Naive thymus-derived CD4-positive, alpha-beta T cell (primary cell): Measurements from ENCODE around the gene H2AZ1. TPM values are rescaled to one million over a fixed set of nuclear protein-coding genes. Genes with fewer than 3 reads are reported as not detected.
"Not testable (repeated sequence)": the region's sequence is repeated elsewhere in the genome, so short reads cannot be mapped to it uniquely, and the experiment has no call there.

ENCODE experiments used
- ATAC-seq: fragments of 150-1000 bp; cut with Tn5 transposase; 2 replicates; pipeline ENCODE4 v1.10.0; 2021; ENCODE audit warnings: mild to moderate bottlenecking, moderate library complexity
- CTCF ChIA-PET: fragments of 350-600 bp; sonication (Branson Sonifier 250); formaldehyde crosslinking; loops from one replicate; lab custom pipeline; 2021; ENCODE audit warnings: antibody characterized with exemption; lab: Charles Lee
- POLR2A ChIA-PET: fragments of 350-600 bp; sonication (Branson Sonifier 250); formaldehyde crosslinking; loops from one replicate; lab custom pipeline; 2021; ENCODE audit warnings: antibody characterized with exemption, inconsistent platforms; lab: Charles Lee
- DNase-seq, 9 donors: peaks; one replicate each; pipeline versions ENCODE4 v3.0.0 to v3.0.0-alpha.2; 2020 to 2022; ENCODE audit warnings: mixed read lengths in 1 of 9
- H3K27ac ChIP-seq: one replicate; pipeline ENCODE4 v1.7.0; 2013; ENCODE audit warnings: mild to moderate bottlenecking, low read depth, low read length, moderate library complexity
- H3K27me3 ChIP-seq, 2 donors: one replicate each; pipeline ENCODE4 v1.7.0; 2013; ENCODE audit warnings: low read length in 2 of 2, mild to moderate bottlenecking in 2 of 2, moderate library complexity in 2 of 2; ENCODE audit not compliant: control insufficient read depth in 2 of 2, insufficient read depth in 2 of 2
- H3K36me3 ChIP-seq, 3 experiments: 1 replicate in 2 of 3; 2 replicates in 1 of 3; pipeline ENCODE4 v1.7.0; 2013; ENCODE audit warnings: low read length in 3 of 3, mild to moderate bottlenecking in 3 of 3, moderate library complexity in 1 of 3; ENCODE audit not compliant: insufficient read depth in 3 of 3, control insufficient read depth in 2 of 3
- H3K4me1 ChIP-seq, 2 donors: one replicate each; pipeline ENCODE4 v1.7.0; 2013; ENCODE audit warnings: low read length in 2 of 2, mild to moderate bottlenecking in 2 of 2, moderate library complexity in 1 of 2; ENCODE audit not compliant: control insufficient read depth in 2 of 2, insufficient read depth in 2 of 2
- H3K4me3 ChIP-seq: 2 replicates; pipeline ENCODE4 v1.7.0; 2013; ENCODE audit warnings: mild to moderate bottlenecking, low read length
- H3K9me3 ChIP-seq, 3 experiments: 1 replicate in 2 of 3; 2 replicates in 1 of 3; pipeline ENCODE4 v1.7.0; 2013; ENCODE audit warnings: low read length in 3 of 3; ENCODE audit not compliant: control insufficient read depth in 2 of 3
- H3K27ac Mint-ChIP-seq, 9 donors: one replicate each; pipeline ENCODE4 v1.8.0; 2020 to 2022; ENCODE audit warnings: mixed read lengths in 9 of 9, mild to moderate bottlenecking in 8 of 9, moderate library complexity in 5 of 9, inconsistent platforms in 2 of 9
- H3K27me3 Mint-ChIP-seq, 5 donors: one replicate each; pipeline ENCODE4 v1.8.0; 2021 to 2022; ENCODE audit warnings: mixed read lengths in 5 of 5, mild to moderate bottlenecking in 1 of 5
- H3K36me3 Mint-ChIP-seq, 5 donors: one replicate each; pipeline ENCODE4 v1.8.0; 2020 to 2022; ENCODE audit warnings: mixed read lengths in 5 of 5, mild to moderate bottlenecking in 3 of 5, inconsistent platforms in 1 of 5
- H3K4me1 Mint-ChIP-seq, 7 donors: one replicate each; pipeline ENCODE4 v1.8.0; 2020 to 2022; ENCODE audit warnings: mixed read lengths in 7 of 7, mild to moderate bottlenecking in 3 of 7, inconsistent platforms in 1 of 7
- H3K4me3 Mint-ChIP-seq, 10 donors: one replicate each; pipeline ENCODE4 v1.8.0; 2020 to 2022; ENCODE audit warnings: mild to moderate bottlenecking in 10 of 10, mixed read lengths in 10 of 10, moderate library complexity in 6 of 10, inconsistent platforms in 2 of 10
- H3K9me3 Mint-ChIP-seq, 11 donors: one replicate each; pipeline ENCODE4 v1.8.0; 2020 to 2022; ENCODE audit warnings: mixed read lengths in 11 of 11, mild to moderate bottlenecking in 4 of 11, inconsistent platforms in 1 of 11, moderate library complexity in 1 of 11
- intact Hi-C, 2 donors: fragments of 100-400 bp; cut with micrococcal nuclease; formaldehyde crosslinking; loops; one replicate each; pipeline ENCODE4 v1.15.1; 2023
- polyA plus RNA-seq, 2 donors: library from polyadenylated mRNA; unstranded; fragments of 300-500 nt; fragmentation: Illumina TruSeq; gene quantifications; one replicate each; pipeline ENCODE4 v1.2.3, GENCODE V29; 2021
- total RNA-seq, 6 experiments: library from RNA in 5 of 6; stranded (reverse) in 5 of 6; gene quantifications; 1 replicate in 5 of 6; 2 replicates in 1 of 6; pipeline ENCODE4 v1.2.3 and lab custom pipeline; 2021 to 2026

Gene H2AZ1
- total and polyA plus RNA-seq, 7 experiments from 2014 or later: 82.2 to 414 (median 124) TPM

DNA sequence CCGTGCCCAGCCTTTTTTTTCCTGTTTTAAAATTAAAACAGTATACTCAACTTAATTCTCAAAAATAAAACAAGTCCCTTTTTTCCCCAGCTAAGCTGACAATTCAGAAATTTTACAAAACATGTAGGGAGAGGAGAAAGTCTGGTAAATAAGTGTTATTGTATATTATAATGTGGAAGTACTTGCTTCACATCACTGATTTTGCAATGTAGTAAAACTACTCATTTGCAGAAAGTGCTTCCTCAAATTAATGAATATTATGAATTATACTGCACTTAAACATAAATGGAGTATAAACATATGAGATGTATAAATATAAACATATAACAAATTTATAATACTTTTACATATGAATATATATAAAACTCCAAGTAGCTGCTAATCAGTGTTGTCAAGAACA, 11.6 kb upstream of the H2AZ1 start:
- no peak overlapping the region for H3K4me3 Mint-ChIP-seq
- CTCF ChIA-PET: no interaction called here
- intact Hi-C loops: no loop called here

DNA sequence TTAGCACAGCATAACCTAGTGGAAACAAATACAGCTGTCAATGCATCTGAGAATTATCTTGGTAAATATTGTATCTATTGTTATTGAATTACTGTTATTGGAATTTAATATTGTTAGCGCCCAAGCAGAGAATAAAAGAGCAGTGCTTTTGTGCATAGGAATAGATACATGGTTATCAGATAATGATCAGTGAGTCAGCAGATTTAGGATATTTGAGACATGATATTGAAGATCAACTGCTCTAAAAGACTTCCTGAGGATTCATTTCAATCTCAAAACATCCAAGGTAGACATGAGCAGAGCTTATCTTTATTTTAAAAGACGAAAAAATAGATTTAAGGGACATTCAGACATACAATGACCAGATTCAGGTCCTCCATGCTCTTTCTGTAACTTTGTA, 10.6 kb upstream of the H2AZ1 start:
- peaks cover 0 to 15% (median 0%) of the 10 kb centered on the region in 5 donors for H3K27me3 Mint-ChIP-seq
- ChIA-PET CTCF (no interaction called here), POLR2A (no interaction called here)
- H3K27ac Mint-ChIP-seq: no peak overlapping the region
- Histone ChIP-seq H3K4me3 (no peak overlapping the region), H3K27ac (no peak overlapping the region), H3K9me3 (no peaks in the 10 kb centered on the region), H3K36me3 (no peaks in the 10 kb centered on the region), H3K27me3 (no peaks in the 10 kb centered on the region), H3K4me1 (peaks cover 0 to 5% of the 10 kb centered on the region in 2 donors)
- H3K9me3 Mint-ChIP-seq: peaks cover 0 to 11% (median 5%) of the 10 kb centered on the region in 11 donors
- no peak for DNase-seq
- H3K4me3 Mint-ChIP-seq: no peak overlapping the region
- H3K36me3 Mint-ChIP-seq: peaks cover 6 to 24% (median 12%) of the 10 kb centered on the region in 5 donors
- no peak for ATAC-seq
- intact Hi-C loops: no loop called here
- peaks cover 5 to 18% (median 13%) of the 10 kb centered on the region in 7 donors for H3K4me1 Mint-ChIP-seq

More for the DNA sequence above, 11.6 kb upstream of the H2AZ1 start:
- POLR2A ChIA-PET: interaction anchor here (0.9 kb wide), 1 partner anchor 68 kb away, joined by 4 read pairs; the partner anchor contains the start of gene LAMTOR3
- peaks cover 0 to 5% of the 10 kb centered on the region in 2 donors for H3K4me1 ChIP-seq
- H3K4me3 ChIP-seq: no peak overlapping the region
- no peaks in the 10 kb centered on the region for H3K27me3 ChIP-seq
- peaks cover 7 to 28% (median 22%) of the 10 kb centered on the region in 7 donors for H3K4me1 Mint-ChIP-seq
- H3K9me3 Mint-ChIP-seq: peaks cover 0 to 8% (median 5%) of the 10 kb centered on the region in 11 donors
- H3K36me3 ChIP-seq: no peaks in the 10 kb centered on the region
- DNase-seq: no peak
- peaks cover 0 to 15% (median 0%) of the 10 kb centered on the region in 5 donors for H3K27me3 Mint-ChIP-seq
- H3K9me3 ChIP-seq: no peaks in the 10 kb centered on the region
- no peak for ATAC-seq
- no peak overlapping the region for H3K27ac ChIP-seq
- H3K27ac Mint-ChIP-seq: no peak overlapping the region
- H3K36me3 Mint-ChIP-seq: peaks cover 6 to 14% (median 8%) of the 10 kb centered on the region in 5 donors

DNA sequence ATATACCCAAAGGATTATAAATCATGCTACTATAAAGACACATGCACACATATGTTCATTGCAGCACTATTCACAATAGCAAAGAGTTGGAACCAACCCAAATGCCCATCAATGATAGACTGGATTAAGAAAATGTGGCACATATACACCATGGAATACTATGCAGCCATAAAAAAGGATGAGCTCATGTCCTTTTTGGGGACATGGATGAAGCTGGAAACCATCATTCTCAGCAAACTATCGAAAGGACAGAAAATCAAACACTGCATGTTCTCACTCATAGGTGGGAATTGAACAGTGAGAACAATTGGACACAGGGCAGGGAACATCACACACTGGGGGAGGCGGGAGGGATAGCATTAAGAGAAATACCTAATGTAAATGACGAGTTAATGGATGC, 8.1 kb upstream of the H2AZ1 start:
- H3K9me3 ChIP-seq, ATAC-seq, DNase-seq, H3K4me3 ChIP-seq, H3K27ac ChIP-seq, H3K36me3 ChIP-seq, H3K4me3 Mint-ChIP-seq, H3K27me3 ChIP-seq, H3K4me1 Mint-ChIP-seq, H3K4me1 ChIP-seq, POLR2A ChIA-PET, CTCF ChIA-PET, intact Hi-C loops: not testable (repeated sequence)
- peak overlapping the region in 1 of 9 donors; percentile 55 for H3K27ac Mint-ChIP-seq
- H3K9me3 Mint-ChIP-seq: peaks cover 0 to 11% (median 5%) of the 10 kb centered on the region in 11 donors
- H3K27me3 Mint-ChIP-seq: peaks cover 0 to 11% (median 0%) of the 10 kb centered on the region in 5 donors
- peaks cover 6 to 25% (median 14%) of the 10 kb centered on the region in 5 donors for H3K36me3 Mint-ChIP-seq

DNA sequence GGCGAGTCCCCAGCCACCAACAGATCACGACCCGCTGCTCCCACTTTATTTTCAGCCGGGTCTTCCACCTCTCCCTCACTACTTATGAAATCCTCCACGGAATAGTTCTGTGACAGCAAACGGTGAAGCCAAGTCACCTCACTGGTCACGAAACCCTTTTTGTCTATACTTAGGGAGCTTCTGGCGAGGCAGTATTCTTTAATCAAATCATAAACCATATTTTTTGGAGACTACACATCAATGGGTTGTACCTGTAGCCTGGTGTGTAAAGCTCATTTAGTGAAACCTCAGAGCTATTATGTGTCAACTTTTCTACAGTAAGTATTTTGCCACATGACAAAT, 809 bp upstream of the H2AZ1 start:
- H3K27me3 ChIP-seq: no peaks in the 10 kb centered on the region
- intact Hi-C loops: loop anchor here (1.0 to 5.0 kb wide), 13 partner anchors 14 to 1808 kb away; partner anchors contain the start of genes METAP1 (in 2 of the 2), STPG2 (in 2 of the 2), ADH5 (in 1 of the 2) and DAPP1 (in 1 of the 2)
- Mint-ChIP-seq H3K36me3 (peaks cover 0 to 15% (median 3%) of the 10 kb centered on the region in 5 donors), H3K9me3 (peaks cover 0 to 2% (median 0%) of the 10 kb centered on the region in 11 donors), H3K4me3 (no peak overlapping the region), H3K27ac (no peak overlapping the region), H3K27me3 (no peaks in the 10 kb centered on the region), H3K4me1 (peaks cover 4 to 26% (median 17%) of the 10 kb centered on the region in 7 donors)
- peaks cover 0 to 5% (median 4%) of the 10 kb centered on the region in 3 experiments for H3K36me3 ChIP-seq
- no peaks in the 10 kb centered on the region for H3K9me3 ChIP-seq
- POLR2A ChIA-PET: interaction anchor here (1.1 to 2.4 kb wide), 6 partner anchors 9 to 388 kb away, joined by 4 to 13 read pairs (median 7); partner anchors contain the start of genes DAPP1, LAMTOR3 and TRMT10A
- CTCF ChIA-PET: interaction anchor here (0.6 to 1.4 kb wide), 6 partner anchors 105 to 1005 kb away, joined by 3 to 7 read pairs (median 4); no protein-coding TSS in a partner anchor
- peak overlapping the region; percentile 82 for H3K27ac ChIP-seq
- peak overlapping the region; percentile 90 for H3K4me3 ChIP-seq
- ATAC-seq (no peak), DNase-seq (peak in 1 of 9 donors; percentile 20)
- H3K4me1 ChIP-seq: peaks cover 22 to 24% of the 10 kb centered on the region in 2 donors

DNA sequence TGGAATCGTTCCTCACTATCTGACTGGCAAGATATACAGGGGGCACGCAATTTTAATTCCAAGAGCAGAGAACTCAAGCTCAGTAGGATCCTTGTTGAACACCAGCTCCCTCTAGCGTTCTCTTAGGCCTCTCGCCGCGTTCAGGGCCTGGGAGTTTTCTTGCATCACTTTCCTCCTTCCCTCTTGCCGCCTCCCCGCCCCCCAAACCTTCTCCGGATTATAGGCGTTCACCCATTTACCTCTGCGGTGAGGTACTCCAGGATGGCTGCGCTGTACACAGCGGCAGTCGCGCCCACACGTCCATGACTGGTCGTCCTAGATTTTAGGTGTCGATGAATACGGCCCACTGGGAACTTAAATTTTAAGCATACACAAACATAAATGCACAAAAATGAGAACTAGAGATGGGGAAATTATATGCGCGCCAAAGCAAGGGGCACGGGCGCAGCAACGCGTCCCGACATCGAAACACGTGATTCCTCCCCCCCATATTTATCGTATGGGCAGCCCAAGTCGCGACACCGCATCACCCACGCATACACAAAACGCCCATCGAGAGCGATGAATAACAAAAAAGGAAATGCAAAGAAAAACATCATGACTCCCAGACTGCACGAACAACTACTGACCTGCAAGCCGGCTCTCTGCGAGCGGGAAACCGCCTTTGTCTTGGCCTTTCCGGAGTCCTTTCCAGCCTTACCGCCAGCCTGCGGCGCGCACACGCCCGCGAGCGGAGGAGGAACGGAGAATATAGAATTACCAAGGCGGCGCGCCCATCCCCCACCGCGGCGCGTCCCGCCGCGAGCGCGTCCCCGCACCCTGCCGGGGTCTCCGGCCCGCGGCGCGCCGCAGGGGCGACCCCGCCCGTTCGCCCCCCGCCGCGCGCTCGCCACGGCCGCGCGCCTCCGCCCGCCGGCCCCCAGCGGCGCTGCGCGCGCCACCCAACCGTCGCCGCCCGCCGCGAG, 759 bp downstream of the H2AZ1 start:
- H3K27me3 ChIP-seq: no peaks in the 10 kb centered on the region
- H3K4me1 ChIP-seq: peaks cover 34 to 37% of the 10 kb centered on the region in 2 donors
- ChIA-PET CTCF (interaction anchor here (0.9 to 3.7 kb wide), 12 partner anchors 22 to 385 kb away, joined by 3 to 28 read pairs (median 4); partner anchors contain the start of genes DAPP1 and TRMT10A), POLR2A (interaction anchor here (0.7 to 5.0 kb wide), 18 partner anchors 9 to 1293 kb away, joined by 3 to 80 read pairs (median 6); partner anchors contain the start of genes DAPP1, LAMTOR3 and TRMT10A)
- ATAC-seq: peak; percentile 49
- H3K27ac ChIP-seq: peak overlapping the region; percentile 91
- peaks cover 0 to 5% (median 4%) of the 10 kb centered on the region in 3 experiments for H3K36me3 ChIP-seq
- DNase-seq: peak; percentile 63 to 90 (median 86)
- Mint-ChIP-seq H3K4me1 (peaks cover 18 to 40% (median 31%) of the 10 kb centered on the region in 7 donors), H3K36me3 (peaks cover 0 to 24% (median 5%) of the 10 kb centered on the region in 5 donors), H3K4me3 (no peak overlapping the region), H3K9me3 (peaks cover 0 to 2% (median 0%) of the 10 kb centered on the region in 11 donors), H3K27me3 (no peaks in the 10 kb centered on the region), H3K27ac (no peak overlapping the region)
- peak overlapping the region; percentile 93 for H3K4me3 ChIP-seq
- intact Hi-C loops: loop anchor here (1.0 to 10.0 kb wide), 14 partner anchors 27 to 1688 kb away; partner anchors contain the start of genes ADH5 (in 1 of the 2), DAPP1 (in 1 of the 2), LAMTOR3 (in 1 of the 2) and PPP3CA (in 1 of the 2)
- no peaks in the 10 kb centered on the region for H3K9me3 ChIP-seq

DNA sequence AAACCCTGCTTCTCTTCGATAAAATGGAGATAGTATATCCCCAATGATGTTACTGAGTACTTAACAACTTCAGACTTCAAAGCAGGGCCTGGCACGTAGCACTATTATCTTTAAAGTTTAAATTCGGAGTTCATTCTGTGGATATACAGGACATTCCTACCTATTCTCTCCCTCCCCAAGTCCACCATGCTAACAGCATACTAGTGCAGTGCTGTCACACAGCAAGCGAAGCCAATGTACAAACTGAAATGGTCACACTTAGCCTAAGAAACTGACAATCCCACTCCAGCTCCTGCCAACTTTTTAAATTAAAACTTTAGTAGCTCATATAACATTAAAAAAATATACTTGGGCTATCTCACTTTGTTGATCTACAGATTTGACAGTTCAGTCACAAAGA, 2.5 kb downstream of the H2AZ1 start:
- CTCF ChIA-PET: interaction anchor here (0.6 to 3.7 kb wide), 12 partner anchors 20 to 385 kb away, joined by 3 to 28 read pairs (median 4); partner anchors contain the start of genes DAPP1 and LAMTOR3
- H3K27ac Mint-ChIP-seq: peak overlapping the region in 5 of 9 donors; percentile 95 to 98 (median 97)

More for the DNA sequence above, 2.5 kb downstream of the H2AZ1 start:
- H3K27me3 ChIP-seq: no peaks in the 10 kb centered on the region
- peak overlapping the region; percentile 91 for H3K27ac ChIP-seq
- no peak for ATAC-seq
- intact Hi-C loops: loop anchor here (2.0 to 10.0 kb wide), 11 partner anchors 19 to 1470 kb away; partner anchors contain the start of genes ADH5 (in 1 of the 2), EIF4E (in 1 of the 2) and PPP3CA (in 1 of the 2)
- no peaks in the 10 kb centered on the region for H3K9me3 ChIP-seq
- no peak for DNase-seq
- peaks cover 0 to 2% (median 0%) of the 10 kb centered on the region in 11 donors for H3K9me3 Mint-ChIP-seq
- peak overlapping the region in 7 of 10 donors; percentile 90 to 99 (median 94) for H3K4me3 Mint-ChIP-seq
- peaks cover 32 to 55% (median 48%) of the 10 kb centered on the region in 7 donors for H3K4me1 Mint-ChIP-seq
- H3K27me3 Mint-ChIP-seq: no peaks in the 10 kb centered on the region
- peak overlapping the region; percentile 62 for H3K4me3 ChIP-seq
- POLR2A ChIA-PET: interaction anchor here (0.6 to 5.0 kb wide), 22 partner anchors 14 to 1399 kb away, joined by 3 to 80 read pairs (median 4); partner anchors contain the start of genes DAPP1, LAMTOR3, PPP3CA and TRMT10A
- peaks cover 0 to 40% (median 9%) of the 10 kb centered on the region in 5 donors for H3K36me3 Mint-ChIP-seq
- H3K36me3 ChIP-seq: peaks cover 0 to 5% (median 4%) of the 10 kb centered on the region in 3 experiments
- peaks cover 44 to 50% of the 10 kb centered on the region in 2 donors for H3K4me1 ChIP-seq
